Panc1 (cell line): Measurements from ENCODE around the gene MAML3. TPM values are rescaled to one million over a fixed set of nuclear protein-coding genes. Genes with fewer than 3 reads are reported as not detected.
A peak's percentile ranks its signal among the peaks of the same experiment; 100 is the strongest.

Experiments
- ATAC-seq: fragments of 200-7000 bp; cut with Tn5 transposase; 2 replicates; pipeline ENCODE4 v1.9.1; 2020; ENCODE audit warnings: mild to moderate bottlenecking, moderate library complexity
- BruUV-seq: library from RNA; stranded (reverse); fragments of 400-500 nt; replicated peaks from 2 replicates; lab custom pipeline; 2021; lab: Mats Ljungman, UMichigan
- CTCF ChIA-PET: fragments of 300-600 bp; sonication (Branson Sonifier 250); formaldehyde crosslinking; loops from one replicate; lab custom pipeline; 2022; ENCODE audit warnings: antibody characterized with exemption; lab: Charles Lee
- POLR2A ChIA-PET: fragments of 300-600 bp; sonication (Branson Sonifier 250); formaldehyde crosslinking; loops from one replicate; lab custom pipeline; 2022; ENCODE audit warnings: antibody characterized with exemption; lab: Charles Lee
- DNase-seq: peaks from one replicate; pipeline ENCODE4 v3.0.0-alpha.2; 2010; ENCODE audit warnings: low read depth, low spot score
- H3K27ac ChIP-seq: 2 replicates; pipeline ENCODE4 v1.5.1; 2011; ENCODE audit warnings: mild to moderate bottlenecking, low read length, inconsistent platforms
- H3K27me3 ChIP-seq: fragments of 200-500 bp; sonication (Bioruptor generic); 2 replicates; pipeline ENCODE4 v1.6.0; 2014; ENCODE audit warnings: low read length, inconsistent platforms; ENCODE audit not compliant: control insufficient read depth, insufficient read depth
- H3K36me3 ChIP-seq: fragments of 200-500 bp; sonication (Bioruptor generic); 2 replicates; pipeline ENCODE4 v1.5.1; 2014; ENCODE audit warnings: inconsistent platforms, mild to moderate bottlenecking, low read length, moderate library complexity; ENCODE audit not compliant: control insufficient read depth, insufficient read depth
- H3K4me1 ChIP-seq: 2 replicates; pipeline ENCODE4 v1.5.1; 2011; ENCODE audit warnings: inconsistent platforms, mild to moderate bottlenecking, low read length, moderate library complexity; ENCODE audit not compliant: control insufficient read depth, insufficient read depth
- H3K4me3 ChIP-seq, 2 experiments: 2 replicates each; pipeline ENCODE4 v1.5.1; 2011 to 2012; ENCODE audit warnings: low read depth in 2 of 2, low read length in 2 of 2, mild to moderate bottlenecking in 2 of 2, inconsistent platforms in 1 of 2, moderate library complexity in 1 of 2
- H3K9me3 ChIP-seq: fragments of 200-500 bp; sonication (Bioruptor generic); 2 replicates; pipeline ENCODE4 v1.5.1; 2014; ENCODE audit warnings: low read depth, mild to moderate bottlenecking, inconsistent platforms, low read length, moderate library complexity; ENCODE audit not compliant: control insufficient read depth, insufficient read depth
- CTCF ChIP-seq: fragments of 450-650 bp; IDR thresholded peaks from 2 replicates; pipeline ENCODE4 v1.5.1; 2017; ENCODE audit warnings: mild to moderate bottlenecking
- POLR2AphosphoS5 ChIP-seq: IDR thresholded peaks from 2 replicates; pipeline ENCODE4 v1.6.1; 2012; ENCODE audit warnings: mild to moderate bottlenecking, low read depth, low read length, moderate library complexity
- SIN3A ChIP-seq: IDR thresholded peaks from 2 replicates; pipeline ENCODE4 v1.6.1; 2012; ENCODE audit warnings: low read depth, mild to moderate bottlenecking, low read length, moderate library complexity, borderline replicate concordance; ENCODE audit not compliant: insufficient read depth
- TCF7L2 ChIP-seq: IDR thresholded peaks from 2 replicates; pipeline ENCODE4 v1.6.1; 2011; ENCODE audit warnings: mild to moderate bottlenecking, low read depth, low read length, inconsistent platforms
- in situ Hi-C: cut with HindIII; loops from 2 replicates; pipeline ENCODE4 v1.10.0; 2016; ENCODE audit warnings: low sequenced_read_pairs, low pct_unique_long_range_greater_than_20kb
- intact Hi-C: fragments of 100-400 bp; cut with micrococcal nuclease; formaldehyde crosslinking; loops from one replicate; pipeline ENCODE4 v1.10.0; 2022; ENCODE audit not compliant: unreplicated experiment
- total RNA-seq: library from RNA; stranded (reverse); gene quantifications from one replicate; pipeline ENCODE4 v1.2.1, GENCODE V29; 2021; ENCODE audit not compliant: unreplicated experiment
- TF ChIP-seq, protein P1 (sequence below), 2 experiments: IDR thresholded peaks; 2 replicates each; pipeline ENCODE4 v1.6.1; 2011 to 2012; ENCODE audit warnings: low read depth in 2 of 2, control low read depth in 1 of 2, low read length in 1 of 2, mild to moderate bottlenecking in 1 of 2, moderate library complexity in 1 of 2; ENCODE audit not compliant: insufficient read depth in 1 of 2

The MAML3 gene
- total RNA-seq, 1 experiment from 2014 or later = 7.7 TPM

GRCh38 chr4:139913398-139913990 lies 240.5 kb downstream of the MAML3 start:
- TF ChIP-seq CTCF (no peak), POLR2AphosphoS5 (no peak), SIN3A (no peak), TCF7L2 (no peak)
- TF ChIP-seq, protein P1, sequence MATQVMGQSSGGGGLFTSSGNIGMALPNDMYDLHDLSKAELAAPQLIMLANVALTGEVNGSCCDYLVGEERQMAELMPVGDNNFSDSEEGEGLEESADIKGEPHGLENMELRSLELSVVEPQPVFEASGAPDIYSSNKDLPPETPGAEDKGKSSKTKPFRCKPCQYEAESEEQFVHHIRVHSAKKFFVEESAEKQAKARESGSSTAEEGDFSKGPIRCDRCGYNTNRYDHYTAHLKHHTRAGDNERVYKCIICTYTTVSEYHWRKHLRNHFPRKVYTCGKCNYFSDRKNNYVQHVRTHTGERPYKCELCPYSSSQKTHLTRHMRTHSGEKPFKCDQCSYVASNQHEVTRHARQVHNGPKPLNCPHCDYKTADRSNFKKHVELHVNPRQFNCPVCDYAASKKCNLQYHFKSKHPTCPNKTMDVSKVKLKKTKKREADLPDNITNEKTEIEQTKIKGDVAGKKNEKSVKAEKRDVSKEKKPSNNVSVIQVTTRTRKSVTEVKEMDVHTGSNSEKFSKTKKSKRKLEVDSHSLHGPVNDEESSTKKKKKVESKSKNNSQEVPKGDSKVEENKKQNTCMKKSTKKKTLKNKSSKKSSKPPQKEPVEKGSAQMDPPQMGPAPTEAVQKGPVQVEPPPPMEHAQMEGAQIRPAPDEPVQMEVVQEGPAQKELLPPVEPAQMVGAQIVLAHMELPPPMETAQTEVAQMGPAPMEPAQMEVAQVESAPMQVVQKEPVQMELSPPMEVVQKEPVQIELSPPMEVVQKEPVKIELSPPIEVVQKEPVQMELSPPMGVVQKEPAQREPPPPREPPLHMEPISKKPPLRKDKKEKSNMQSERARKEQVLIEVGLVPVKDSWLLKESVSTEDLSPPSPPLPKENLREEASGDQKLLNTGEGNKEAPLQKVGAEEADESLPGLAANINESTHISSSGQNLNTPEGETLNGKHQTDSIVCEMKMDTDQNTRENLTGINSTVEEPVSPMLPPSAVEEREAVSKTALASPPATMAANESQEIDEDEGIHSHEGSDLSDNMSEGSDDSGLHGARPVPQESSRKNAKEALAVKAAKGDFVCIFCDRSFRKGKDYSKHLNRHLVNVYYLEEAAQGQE (IDR thresholded peaks at IDR 0.05; ENCODE audit: insufficient read depth in 1 of 2, low read depth in 2 of 2, low read length in 1 of 2) = no peak
- Histone ChIP-seq H3K27me3 (no peaks in the 10 kb centered on the region), H3K27ac (0 out of 2 replicates have a peak overlapping the region, but pooled peaks have one; percentile 39), H3K4me1 (peaks cover 28% of the 10 kb centered on the region), H3K4me3 (no peak overlapping the region), H3K36me3 (no peaks in the 10 kb centered on the region), H3K9me3 (no peaks in the 10 kb centered on the region)
- intact Hi-C loops = no loop called here
- no TSS peak for BruUV-seq
- CTCF ChIA-PET = interaction anchor here (0.6 kb wide), 1 partner anchor 145 kb away, joined by 3 read pairs; no protein-coding TSS in a partner anchor
- POLR2A ChIA-PET = no interaction called here
- ATAC-seq (no peak), DNase-seq (no peak)
- in situ Hi-C loops = no loop called here

GRCh38 chr4:139912445-139912844 lies 241.5 kb downstream of the MAML3 start:
- Histone ChIP-seq H3K9me3 (no peaks in the 10 kb centered on the region), H3K4me3 (no peak overlapping the region), H3K4me1 (peaks cover 28% of the 10 kb centered on the region), H3K27me3 (no peaks in the 10 kb centered on the region), H3K36me3 (no peaks in the 10 kb centered on the region), H3K27ac (0 out of 2 replicates have a peak overlapping the region, but pooled peaks have one; percentile 7)
- ChIA-PET CTCF (interaction anchor here (0.6 kb wide), 1 partner anchor 1394 kb away, joined by 3 read pairs; no protein-coding TSS in a partner anchor), POLR2A (no interaction called here)
- no TSS peak for BruUV-seq
- DNase-seq (no peak), ATAC-seq (no peak)
- in situ Hi-C loops = no loop called here
- no peak for TF ChIP-seq CTCF
- TF ChIP-seq, protein P1 (IDR thresholded peaks at IDR 0.05; ENCODE audit: insufficient read depth in 1 of 2, low read depth in 2 of 2, low read length in 1 of 2) = no peak
- no peak for TF ChIP-seq SIN3A
- no peak for TF ChIP-seq TCF7L2
- no peak for TF ChIP-seq POLR2AphosphoS5
- intact Hi-C loops = no loop called here
